ENCODE results near the gene TMEM255B.
"Not testable (repeated sequence)": the region's sequence is repeated elsewhere in the genome, so short reads cannot be mapped to it uniquely, and the experiment has no call there.

TMEM255B gene

DNA sequence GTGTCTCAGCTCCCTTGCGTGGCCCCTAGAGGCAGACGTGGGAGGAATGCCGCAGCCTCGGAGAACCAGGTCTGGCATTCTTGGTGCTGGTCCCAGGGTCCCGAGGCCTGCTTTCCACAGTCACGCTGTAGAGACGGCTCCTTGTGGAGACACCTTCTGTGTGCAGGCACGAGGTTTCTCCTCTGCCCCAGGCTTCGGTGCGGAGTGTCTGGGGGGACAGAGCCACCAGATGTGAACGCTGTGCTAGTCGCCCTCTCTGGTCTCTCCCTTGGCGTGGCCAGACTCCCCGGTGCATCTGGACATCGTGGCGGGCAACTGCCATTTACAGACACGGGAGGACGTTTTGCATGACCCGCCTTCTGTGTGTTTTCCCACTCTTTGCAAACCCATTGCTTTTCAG, 7.5 kb upstream of the TMEM255B start:
- Mint-ChIP-seq H3K4me3 (no peak overlapping the region), H3K4me1 (peaks cover 2% of the 10 kb centered on the region), H3K27me3 (peaks cover 17% of the 10 kb centered on the region), H3K9me3 (peaks cover 11 to 15% of the 10 kb centered on the region in 2 donors), H3K27ac (peak overlapping the region in 1 of 2 donors; percentile 19)
- DNase-seq (no peak), ATAC-seq (no peak)

DNA sequence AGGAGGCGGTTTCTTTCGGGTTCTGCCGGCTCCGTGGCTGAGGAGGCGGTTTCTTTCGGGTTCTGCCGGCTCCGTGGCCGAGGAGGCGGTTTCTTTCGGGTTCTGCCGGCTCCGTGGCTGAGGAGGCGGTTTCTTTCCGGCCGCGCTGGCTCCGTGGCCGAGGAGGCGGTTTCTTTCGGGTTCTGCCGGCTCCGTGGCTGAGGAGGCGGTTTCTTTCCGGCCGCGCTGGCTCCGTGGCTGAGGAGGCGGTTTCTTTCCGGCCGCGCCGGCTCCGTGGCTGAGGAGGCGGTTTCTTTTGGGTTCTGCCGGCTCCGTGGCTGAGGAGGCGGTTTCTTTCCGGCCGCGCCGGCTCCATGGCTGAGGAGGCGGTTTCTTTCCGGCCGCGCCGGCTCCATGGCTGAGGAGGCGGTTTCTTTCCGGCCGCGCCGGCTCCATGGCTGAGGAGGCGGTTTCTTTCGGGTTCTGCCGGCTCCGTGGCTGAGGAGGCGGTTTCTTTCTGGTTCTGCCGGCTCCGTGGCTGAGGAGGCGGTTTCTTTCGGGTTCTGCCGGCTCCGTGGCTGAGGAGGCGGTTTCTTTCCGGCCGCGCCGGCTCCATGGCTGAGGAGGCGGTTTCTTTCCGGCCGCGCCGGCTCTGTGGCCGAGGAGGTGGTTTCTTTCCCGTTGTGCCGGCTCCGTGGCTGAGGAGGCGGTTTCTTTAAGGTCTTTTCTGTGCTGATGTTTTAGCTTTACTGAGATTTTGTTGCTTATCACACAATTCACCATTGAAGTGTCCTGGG, 6.6 kb upstream of the TMEM255B start:
- Mint-ChIP-seq H3K27me3 (peaks cover 22% of the 10 kb centered on the region), H3K9me3 (peaks cover 11 to 15% of the 10 kb centered on the region in 2 donors)
- H3K27ac Mint-ChIP-seq, H3K4me1 Mint-ChIP-seq, ATAC-seq, H3K4me3 Mint-ChIP-seq, DNase-seq: not testable (repeated sequence)

DNA sequence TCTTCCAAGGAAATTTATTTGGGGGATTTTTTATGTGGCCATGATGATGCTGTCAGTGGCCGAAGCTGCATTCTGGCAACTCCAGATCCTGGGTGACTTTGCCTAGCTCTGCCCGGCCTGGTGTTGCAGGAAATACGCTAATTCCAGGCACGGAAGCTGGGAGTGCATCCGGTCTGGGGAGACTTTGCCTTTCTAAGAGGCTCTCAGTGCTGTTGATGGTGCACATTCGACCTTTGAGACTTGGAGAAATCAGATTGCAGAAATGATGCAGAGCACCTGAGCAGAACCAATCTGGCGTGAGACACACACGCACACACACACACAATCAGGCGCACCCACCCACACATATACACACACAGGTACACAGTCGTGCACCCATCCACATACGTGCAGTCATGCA, 5.9 kb upstream of the TMEM255B start:
- peaks cover 27% of the 10 kb centered on the region for H3K27me3 Mint-ChIP-seq
- H3K4me1 Mint-ChIP-seq, result peaks cover 11% of the 10 kb centered on the region
- no peak overlapping the region for H3K4me3 Mint-ChIP-seq
- peaks cover 11 to 15% of the 10 kb centered on the region in 2 donors for H3K9me3 Mint-ChIP-seq
- DNase-seq, result no peak
- no peak overlapping the region for H3K27ac Mint-ChIP-seq
- no peak for ATAC-seq

DNA sequence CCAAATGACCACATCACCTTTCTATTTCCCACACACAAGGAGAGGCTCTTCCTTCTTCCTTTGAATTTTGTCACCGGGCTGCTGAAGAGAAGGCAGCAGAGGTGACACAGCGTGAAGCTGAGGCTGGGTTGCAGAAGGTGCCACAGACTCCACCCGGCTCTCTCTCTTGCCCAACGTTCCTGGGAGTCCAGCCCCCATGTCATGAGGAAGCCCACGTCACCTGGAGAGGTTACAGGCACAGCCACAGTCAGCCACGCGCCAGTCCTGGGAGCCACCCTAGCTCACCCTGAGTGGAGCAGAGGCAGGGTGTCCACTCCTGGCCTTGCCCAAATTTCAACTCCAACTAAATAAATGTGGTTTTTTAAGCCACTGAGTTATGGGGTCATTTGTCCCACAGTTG, 4.8 kb upstream of the TMEM255B start:
- no peak overlapping the region for H3K4me3 Mint-ChIP-seq
- DNase-seq, result no peak
- peaks cover 19% of the 10 kb centered on the region for H3K4me1 Mint-ChIP-seq
- peaks cover 11 to 15% of the 10 kb centered on the region in 2 donors for H3K9me3 Mint-ChIP-seq
- no peak for ATAC-seq
- peaks cover 37% of the 10 kb centered on the region for H3K27me3 Mint-ChIP-seq
- H3K27ac Mint-ChIP-seq, result no peak overlapping the region

DNA sequence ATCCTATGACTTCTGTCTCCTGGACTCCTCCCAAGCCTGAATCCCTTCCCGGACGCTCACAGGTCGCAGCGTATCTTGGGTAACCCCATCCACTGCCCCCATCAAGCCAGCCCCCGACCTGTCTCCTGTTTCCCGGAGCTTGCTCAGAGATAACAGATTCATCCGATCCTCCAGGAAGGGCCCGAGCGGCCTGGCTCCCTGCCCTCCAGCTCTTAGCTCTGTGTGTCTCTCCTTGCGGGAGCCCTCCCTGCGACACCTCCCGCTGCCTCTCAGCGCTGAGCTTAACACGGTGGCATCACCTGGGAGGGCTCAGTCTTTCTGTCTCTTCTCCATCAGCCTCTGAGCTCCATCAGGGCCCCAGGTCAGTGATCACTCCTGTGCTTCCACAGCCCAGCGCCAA, 4.3 kb upstream of the TMEM255B start:
- DNase-seq (no peak), ATAC-seq (no peak)
- Mint-ChIP-seq H3K9me3 (peaks cover 11 to 15% of the 10 kb centered on the region in 2 donors), H3K27me3 (peaks cover 42% of the 10 kb centered on the region), H3K4me3 (no peak overlapping the region), H3K4me1 (peaks cover 23% of the 10 kb centered on the region), H3K27ac (no peak overlapping the region)

DNA sequence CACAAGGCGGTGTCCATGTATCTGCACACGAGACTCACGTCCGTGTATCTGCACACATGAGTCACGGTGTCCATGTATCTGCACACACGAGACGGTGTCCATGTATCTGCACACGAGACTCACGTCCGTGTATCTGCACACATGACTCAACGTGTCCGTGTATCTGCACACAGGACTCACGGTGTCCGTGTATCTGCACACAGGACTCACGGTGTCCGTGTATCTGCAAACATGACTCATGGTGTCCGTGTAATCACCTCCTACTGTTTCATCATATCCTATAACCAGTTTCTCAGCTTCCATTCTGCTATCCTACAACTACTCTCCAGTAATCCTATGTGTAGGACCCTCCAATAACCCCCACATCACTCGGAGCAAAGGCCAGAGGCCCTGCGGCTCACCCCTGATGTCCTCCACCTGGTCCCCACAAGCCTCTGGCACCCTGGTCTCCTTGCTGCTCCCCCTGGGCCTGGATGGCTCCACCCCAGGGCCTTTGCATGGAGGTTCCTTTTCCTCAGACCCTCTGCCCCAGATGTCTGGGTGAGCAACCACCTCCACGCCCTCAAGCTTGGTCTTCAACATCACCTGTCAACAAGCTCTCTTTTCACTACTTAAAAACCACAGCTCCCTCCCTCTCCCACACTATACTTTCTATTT, 2.5 kb upstream of the TMEM255B start:
- no peak for ATAC-seq
- Mint-ChIP-seq H3K27me3 (peaks cover 61% of the 10 kb centered on the region), H3K4me3 (no peak overlapping the region), H3K9me3 (peaks cover 0 to under 1% of the 10 kb centered on the region in 2 donors), H3K27ac (peak overlapping the region in 1 of 2 donors; percentile 35), H3K4me1 (peaks cover 26% of the 10 kb centered on the region)
- DNase-seq, result no peak

DNA sequence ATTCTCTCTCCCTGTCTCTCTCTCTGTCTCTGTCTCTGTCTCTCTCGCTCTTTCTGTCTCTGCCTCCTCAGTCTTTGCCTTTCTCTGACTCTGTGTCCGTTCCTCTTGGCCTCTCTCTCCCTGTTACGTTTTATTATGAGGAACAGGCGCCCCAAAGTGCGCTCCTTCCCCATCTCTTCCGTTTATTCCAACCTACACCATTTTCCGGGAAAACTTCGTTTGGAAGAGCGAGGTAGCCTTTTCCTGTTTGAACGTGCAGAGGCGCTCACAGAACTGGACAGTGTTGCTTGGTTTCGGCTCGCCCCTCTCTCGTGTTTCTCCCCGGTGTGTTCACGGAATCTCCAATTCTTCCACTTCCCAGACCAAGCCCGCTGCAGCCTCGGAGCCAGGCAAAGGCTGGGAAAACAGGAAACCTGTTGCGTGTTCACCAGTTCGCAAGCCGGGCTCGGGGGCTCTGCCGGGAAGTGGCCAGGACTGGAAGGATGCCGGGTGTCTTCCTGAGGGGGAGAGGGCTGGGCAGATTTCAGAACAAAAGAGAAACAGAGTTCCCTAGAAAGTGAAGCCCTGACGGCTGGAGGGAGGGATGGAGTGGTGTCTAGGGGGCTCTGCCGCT, 605 bp downstream of the TMEM255B start:
- Mint-ChIP-seq H3K9me3 (no peaks in the 10 kb centered on the region), H3K4me1 (peaks cover 26% of the 10 kb centered on the region), H3K27me3 (peaks cover 80% of the 10 kb centered on the region), H3K4me3 (peak overlapping the region; percentile 84 to 95), H3K27ac (no peak overlapping the region)
- ATAC-seq (no peak), DNase-seq (no peak)

DNA sequence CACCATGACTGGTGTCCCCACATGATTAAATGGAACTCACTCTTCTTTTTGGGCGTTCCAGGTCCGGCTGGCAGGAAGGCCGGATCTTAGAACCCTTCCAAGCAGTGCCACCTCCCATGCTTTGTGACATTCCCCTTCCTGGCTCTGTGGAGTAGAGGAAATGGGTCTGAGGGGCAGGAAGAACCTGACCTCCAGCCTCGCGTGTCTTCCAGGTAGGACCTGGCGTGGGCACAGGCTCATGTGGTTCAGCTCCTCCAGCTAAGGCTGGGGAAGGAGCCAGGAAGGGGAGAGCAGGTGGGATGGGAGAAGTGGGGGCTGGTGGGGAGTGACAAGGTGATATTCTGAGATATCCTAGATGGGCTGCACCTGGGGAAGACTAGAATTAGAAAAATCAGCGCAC, 2.1 kb downstream of the TMEM255B start:
- no peak for DNase-seq
- Mint-ChIP-seq H3K4me1 (peaks cover 26% of the 10 kb centered on the region), H3K27me3 (peaks cover 82% of the 10 kb centered on the region), H3K9me3 (no peaks in the 10 kb centered on the region), H3K4me3 (no peak overlapping the region), H3K27ac (no peak overlapping the region)
- no peak for ATAC-seq

DNA sequence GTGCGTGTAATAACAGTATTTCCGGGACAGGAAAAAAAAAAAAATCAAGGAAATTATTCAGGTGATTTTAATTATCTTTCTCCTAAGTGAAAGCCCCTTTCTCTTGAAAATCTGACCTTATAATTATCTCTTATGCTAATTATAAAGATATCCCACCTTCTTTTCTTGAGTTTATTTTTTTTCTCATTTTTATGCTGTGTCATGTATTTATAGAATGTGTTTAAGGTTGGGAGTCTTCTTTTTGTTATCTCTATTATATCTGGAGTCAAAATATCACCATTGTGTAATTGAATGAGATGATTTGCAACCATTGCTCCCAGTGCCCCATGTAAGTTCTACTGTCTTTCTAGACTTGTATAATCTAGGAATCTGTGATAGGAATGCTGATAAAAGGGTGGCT, 3.0 kb downstream of the TMEM255B start:
- peaks cover 18% of the 10 kb centered on the region for H3K4me1 Mint-ChIP-seq
- no peak overlapping the region for H3K4me3 Mint-ChIP-seq
- DNase-seq (no peak), ATAC-seq (no peak)
- no peaks in the 10 kb centered on the region for H3K9me3 Mint-ChIP-seq
- H3K27ac Mint-ChIP-seq, result no peak overlapping the region
- peaks cover 76% of the 10 kb centered on the region for H3K27me3 Mint-ChIP-seq

DNA sequence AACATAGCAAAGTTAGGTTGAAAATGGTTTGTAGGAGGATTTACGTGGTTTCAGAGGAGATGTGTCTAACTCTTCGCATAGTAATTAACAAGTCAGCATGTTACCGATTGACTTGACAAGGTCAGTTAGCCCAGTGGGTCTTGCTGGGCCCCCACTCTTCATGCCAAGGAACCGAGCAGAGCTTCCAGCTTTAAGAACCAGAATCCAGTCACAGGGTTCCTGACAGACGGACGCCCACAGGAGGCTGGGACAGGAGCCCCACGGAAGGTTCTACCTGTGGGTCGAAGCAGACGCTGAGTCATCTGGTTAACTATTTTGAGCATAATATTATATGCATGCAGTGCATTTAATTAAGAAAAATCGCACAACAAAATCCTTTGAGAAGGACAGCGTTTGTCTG, 3.5 kb downstream of the TMEM255B start:
- no peak for DNase-seq
- peaks cover 76% of the 10 kb centered on the region for H3K27me3 Mint-ChIP-seq
- no peak overlapping the region for H3K4me3 Mint-ChIP-seq
- H3K4me1 Mint-ChIP-seq, result peaks cover 16% of the 10 kb centered on the region
- H3K9me3 Mint-ChIP-seq, result no peaks in the 10 kb centered on the region
- no peak overlapping the region for H3K27ac Mint-ChIP-seq
- ATAC-seq, result no peak

DNA sequence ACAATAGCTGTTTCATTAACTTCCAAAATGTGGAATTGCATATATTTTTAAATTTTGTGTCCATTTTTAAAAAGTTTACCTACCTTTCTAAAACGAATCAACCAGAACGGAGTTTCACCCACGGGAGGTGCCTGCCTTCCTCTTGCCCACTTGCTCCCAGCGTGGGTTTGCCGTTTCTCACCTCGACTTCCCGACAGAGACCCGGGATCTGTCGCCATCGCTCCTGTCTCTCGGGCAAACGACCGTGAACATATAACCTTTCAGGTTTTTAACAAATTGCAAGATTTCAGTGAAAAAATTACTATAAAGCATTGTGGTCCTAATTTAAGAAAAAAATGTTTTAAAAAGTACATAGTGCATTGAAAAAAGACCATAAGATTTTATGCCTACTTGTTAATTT, 4.2 kb downstream of the TMEM255B start:
- Mint-ChIP-seq H3K27me3 (peaks cover 69% of the 10 kb centered on the region), H3K9me3 (no peaks in the 10 kb centered on the region), H3K4me3 (no peak overlapping the region), H3K4me1 (peaks cover 13% of the 10 kb centered on the region), H3K27ac (peak overlapping the region in 1 of 2 donors; percentile 36)
- ATAC-seq (no peak), DNase-seq (no peak)

DNA sequence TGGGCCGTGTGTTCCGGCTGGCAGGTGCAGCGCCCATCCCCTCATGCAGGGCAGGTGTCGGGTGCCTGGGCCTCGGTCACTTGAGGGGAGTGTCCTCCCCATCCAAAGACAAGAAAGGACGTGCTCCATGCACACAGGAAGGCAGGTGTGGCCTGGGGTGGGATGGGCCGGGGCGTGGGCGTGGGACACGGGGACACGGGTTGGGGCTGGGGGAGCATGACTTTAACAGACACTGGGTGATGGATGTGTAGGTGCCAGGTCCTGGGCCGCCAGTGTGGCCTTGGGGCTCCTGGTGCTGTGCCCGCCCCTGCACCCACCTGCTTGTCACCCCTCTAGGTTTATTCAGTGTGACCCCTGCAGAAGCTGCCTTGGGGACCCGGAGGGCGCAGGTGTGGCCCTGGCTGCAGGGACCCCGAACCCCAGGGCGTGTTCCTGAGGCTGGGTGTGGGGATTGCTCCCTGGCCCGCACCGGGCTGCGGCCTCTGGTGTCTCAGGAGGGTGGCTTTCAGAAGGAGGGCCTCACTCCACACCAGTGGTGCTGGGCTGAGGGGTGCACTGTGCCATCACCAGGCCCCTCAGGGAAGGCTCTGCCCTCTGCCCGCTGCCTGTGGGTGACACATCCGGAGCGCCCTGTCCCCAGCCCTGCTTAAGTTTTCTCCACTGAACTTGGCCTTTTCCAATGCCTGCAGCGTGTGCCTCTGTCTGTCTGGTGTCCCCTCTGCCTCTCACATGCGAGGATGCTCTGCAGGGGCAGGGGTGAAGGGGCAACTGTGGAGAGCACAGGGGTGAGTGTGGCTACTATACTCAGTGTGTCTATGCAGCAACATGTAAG, 5.2 kb downstream of the TMEM255B start:
- DNase-seq (no peak), ATAC-seq (peak; percentile 35)
- Mint-ChIP-seq H3K4me3 (no peak overlapping the region), H3K4me1 (peaks cover 7% of the 10 kb centered on the region), H3K9me3 (no peaks in the 10 kb centered on the region), H3K27ac (no peak overlapping the region), H3K27me3 (peaks cover 61% of the 10 kb centered on the region)

DNA sequence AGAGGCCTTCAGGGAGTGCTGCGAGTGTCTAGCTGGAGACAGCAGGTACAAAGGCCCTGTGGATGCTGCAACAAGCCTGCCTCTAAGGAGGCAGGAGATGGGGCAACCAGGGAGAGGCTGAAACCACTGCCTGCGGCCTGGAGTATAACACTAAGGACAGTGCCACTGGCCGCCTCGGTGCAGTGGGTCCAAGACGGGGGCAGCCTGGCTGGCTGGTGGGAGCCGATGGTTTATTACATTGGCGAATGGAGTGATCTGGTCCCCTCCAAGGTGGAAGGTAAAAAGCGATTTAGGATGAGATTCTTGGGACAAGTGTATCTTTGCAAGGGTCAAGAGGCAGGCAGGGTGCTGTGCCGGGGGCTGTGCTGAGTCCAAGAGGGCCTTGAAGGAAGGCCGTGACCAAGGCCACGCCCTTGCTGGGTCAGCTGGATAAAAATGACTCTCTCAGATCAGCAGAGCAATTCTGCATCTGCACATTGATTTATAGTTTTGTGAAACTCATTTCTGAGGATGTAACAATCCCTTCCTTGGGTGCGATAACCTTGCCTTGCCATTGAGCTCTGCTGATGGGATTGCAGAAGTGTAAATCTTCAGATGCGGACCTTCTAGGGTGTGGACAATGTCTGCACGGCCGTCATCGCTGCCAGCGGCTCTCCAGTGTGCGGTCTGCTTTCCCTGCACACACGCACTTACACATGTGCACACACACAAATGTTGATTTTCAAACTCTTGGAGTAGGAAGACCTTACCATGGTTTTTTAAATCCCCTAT, 6.0 kb downstream of the TMEM255B start:
- H3K4me1 Mint-ChIP-seq, result no peaks in the 10 kb centered on the region
- no peak for ATAC-seq
- no peak overlapping the region for H3K4me3 Mint-ChIP-seq
- no peaks in the 10 kb centered on the region for H3K9me3 Mint-ChIP-seq
- no peak overlapping the region for H3K27ac Mint-ChIP-seq
- no peak for DNase-seq
- H3K27me3 Mint-ChIP-seq, result peaks cover 53% of the 10 kb centered on the region

DNA sequence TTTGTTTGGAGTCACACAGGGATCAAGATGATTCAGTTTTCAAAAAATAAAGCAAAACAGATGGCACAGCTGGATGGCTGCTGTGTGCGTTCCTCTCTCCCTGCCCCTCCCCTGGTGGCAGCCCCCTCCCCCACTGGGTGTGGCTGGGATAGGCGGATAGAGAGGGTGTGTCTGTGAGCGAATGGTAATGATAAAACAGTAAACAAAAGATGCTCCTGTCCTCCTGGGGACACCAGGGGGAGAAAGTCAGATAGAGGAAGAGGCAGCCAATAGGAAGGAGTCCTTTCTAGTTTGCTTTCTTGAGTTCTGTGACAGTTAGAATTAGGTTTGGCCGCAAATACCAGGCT, 6.5 kb downstream of the TMEM255B start:
- H3K27ac Mint-ChIP-seq, result no peak overlapping the region
- no peaks in the 10 kb centered on the region for H3K9me3 Mint-ChIP-seq
- no peak for DNase-seq
- no peak overlapping the region for H3K4me3 Mint-ChIP-seq
- H3K4me1 Mint-ChIP-seq, result no peaks in the 10 kb centered on the region
- H3K27me3 Mint-ChIP-seq, result peaks cover 47% of the 10 kb centered on the region
- ATAC-seq, result no peak
